ENCODE measurements around the gene SCN10A.

Gene SCN10A

GRCh38 chr3:38739396-38739689, 76.7 kb downstream of the SCN10A start:
- no peak overlapping the region for H3K4me3 ChIP-seq
- H3K27ac ChIP-seq: no peak overlapping the region
- no peak for DNase-seq (ENCODE audit: low spot score)
- TF ChIP-seq CTCF (IDR thresholded peaks at IDR 0.05): no peak

- no peak for DNase-seq (ENCODE audit: low spot score)
- no peak for TF ChIP-seq CTCF (IDR thresholded peaks at IDR 0.05)
- Histone ChIP-seq H3K27ac (no peak overlapping the region), H3K4me3 (no peak overlapping the region)
These were observed 77.2 kb downstream of the SCN10A start for GRCh38 chr3:38738630-38739395.

GRCh38 chr3:38731522-38731921, 84.5 kb downstream of the SCN10A start:
- no peak overlapping the region for H3K4me3 ChIP-seq
- no peak overlapping the region for H3K27ac ChIP-seq
- TF ChIP-seq CTCF (IDR thresholded peaks at IDR 0.05): no peak
- no peak for DNase-seq (ENCODE audit: low spot score)

GRCh38 chr3:38730281-38730680, 85.7 kb downstream of the SCN10A start:
- no peak overlapping the region for H3K27ac ChIP-seq
- no peak overlapping the region for H3K4me3 ChIP-seq
- DNase-seq (ENCODE audit: low spot score): no peak
- no peak for TF ChIP-seq CTCF (IDR thresholded peaks at IDR 0.05)

- DNase-seq (ENCODE audit: low spot score): no peak
- no peak overlapping the region for H3K27ac ChIP-seq
- no peak for TF ChIP-seq CTCF (IDR thresholded peaks at IDR 0.05)
- H3K4me3 ChIP-seq: no peak overlapping the region
These were observed 88.0 kb downstream of the SCN10A start for GRCh38 chr3:38728008-38728407.

GRCh38 chr3:38726751-38727150, 89.3 kb downstream of the SCN10A start:
- no peak overlapping the region for H3K27ac ChIP-seq
- H3K4me3 ChIP-seq: no peak overlapping the region

More at GRCh38 chr3:38726751-38727150, 89.3 kb downstream of the SCN10A start:
- TF ChIP-seq CTCF (IDR thresholded peaks at IDR 0.05): no peak
- no peak for DNase-seq (ENCODE audit: low spot score)

Data from coronary artery (tissue), 2 donors.